Colonic mucosa (tissue), 4 donors: ENCODE data around the gene C9orf153. TPM values are rescaled to one million over a fixed set of nuclear protein-coding genes. Genes with fewer than 3 reads are reported as not detected.

Source experiments
- DNase-seq: peaks from one replicate; pipeline ENCODE4 v3.0.0-alpha.2; 2020
- H3K27ac ChIP-seq: fragments of 200-600 bp; one replicate; pipeline ENCODE4 v1.8.0; 2021
- H3K27me3 ChIP-seq: fragments of 200-600 bp; one replicate; pipeline ENCODE4 v1.8.0; 2021
- H3K36me3 ChIP-seq: fragments of 200-600 bp; one replicate; pipeline ENCODE4 v1.8.0; 2021
- H3K4me1 ChIP-seq: fragments of 200-600 bp; one replicate; pipeline ENCODE4 v1.8.0; 2021; ENCODE audit warnings: mild to moderate bottlenecking
- H3K4me3 ChIP-seq: fragments of 200-600 bp; one replicate; pipeline ENCODE4 v1.8.0; 2021
- H3K9ac ChIP-seq, 2 donors: one replicate each; pipeline ENCODE4 v1.7.0; 2013; ENCODE audit warnings: control low read depth in 2 of 2, low read depth in 2 of 2, low read length in 2 of 2
- H3K9me3 ChIP-seq: fragments of 200-600 bp; one replicate; pipeline ENCODE4 v1.8.0; 2021
- CTCF ChIP-seq: fragments of 200-600 bp; IDR thresholded peaks from one replicate; pipeline ENCODE4 v1.8.0; 2022; ENCODE audit warnings: antibody characterized with exemption, mild to moderate bottlenecking
- intact Hi-C: fragments of 100-400 bp; cut with DNase I; formaldehyde crosslinking; loops from one replicate; pipeline ENCODE4 v1.14.1; 2022
- total RNA-seq, 2 donors: library from RNA; stranded (reverse); fragmentation: NEBNext Ultra II Directional in 1 of 2; extraction: Animal tissue kit (Norgen Biotek cat#: 25700) in 1 of 2; gene quantifications; one replicate each; pipeline ENCODE4 v1.2.1, GENCODE V29; 2021
- donor health status: healthy.
- donor health status: DM: no; HTN: no; CAD: no.
- donor health status: DM: no; HTN: no; CAD: no.

Gene C9orf153
- total RNA-seq, 2 donors from 2014 or later = not detected

GRCh38 chr9:86285261-86285660 is 25.8 kb upstream of the C9orf153 start:
- no peaks in the 10 kb centered on the region for H3K4me1 ChIP-seq
- H3K36me3 ChIP-seq = no peaks in the 10 kb centered on the region
- TF ChIP-seq CTCF = no peak
- H3K27me3 ChIP-seq = no peaks in the 10 kb centered on the region
- no peak overlapping the region for H3K4me3 ChIP-seq
- no peak for DNase-seq
- H3K9ac ChIP-seq = no peak overlapping the region
- H3K9me3 ChIP-seq = no peaks in the 10 kb centered on the region
- intact Hi-C loops = no loop called here
- no peak overlapping the region for H3K27ac ChIP-seq

- peak overlapping the region; percentile 71 to 91 for H3K9ac ChIP-seq
- H3K4me1 ChIP-seq = peaks cover 3% of the 10 kb centered on the region
- DNase-seq = no peak
- no peaks in the 10 kb centered on the region for H3K36me3 ChIP-seq
- no peaks in the 10 kb centered on the region for H3K27me3 ChIP-seq
- H3K9me3 ChIP-seq = no peaks in the 10 kb centered on the region
- no peak for TF ChIP-seq CTCF
- peak overlapping the region; percentile 97 for H3K27ac ChIP-seq
- intact Hi-C loops = no loop called here
- H3K4me3 ChIP-seq = peak overlapping the region; percentile 79
These were observed 23.6 kb upstream of the C9orf153 start for GRCh38 chr9:86282979-86283535.

- H3K9me3 ChIP-seq = no peaks in the 10 kb centered on the region
- peak within 1 kb of the TSS; percentile 97 for H3K27ac ChIP-seq
- TF ChIP-seq CTCF = no peak
- peak within 1 kb of the TSS; percentile 79 for H3K4me3 ChIP-seq
- intact Hi-C loops = no loop called here
- DNase-seq = peak; percentile 99
- peaks cover 3% of the 10 kb centered on the region for H3K4me1 ChIP-seq
- no peaks in the 10 kb centered on the region for H3K27me3 ChIP-seq
- H3K36me3 ChIP-seq = no peaks in the 10 kb centered on the region
- H3K9ac ChIP-seq = peak within 1 kb of the TSS; percentile 76 to 91
These were observed 22.9 kb upstream of the C9orf153 start, which contains the start of gene ISCA1 for GRCh38 chr9:86282077-86282978. ISCA1 (minus strand) TSS chr9:86282538; CDS start chr9:86282458, 80 bp downstream.

- Histone ChIP-seq H3K27me3 (no peaks in the 10 kb centered on the region), H3K9ac (peak overlapping the region; percentile 76 to 91), H3K9me3 (no peaks in the 10 kb centered on the region), H3K4me1 (peaks cover 3% of the 10 kb centered on the region), H3K27ac (peak overlapping the region; percentile 97), H3K36me3 (no peaks in the 10 kb centered on the region), H3K4me3 (peak overlapping the region; percentile 79)
- intact Hi-C loops = no loop called here
- TF ChIP-seq CTCF = no peak
- DNase-seq = no peak
These were observed 22.2 kb upstream of the C9orf153 start for GRCh38 chr9:86281593-86282076.

- intact Hi-C loops = no loop called here
- Histone ChIP-seq H3K9ac (peak overlapping the region in 1 of 2 donors; percentile 20), H3K4me1 (peaks cover 3% of the 10 kb centered on the region), H3K9me3 (no peaks in the 10 kb centered on the region), H3K4me3 (no peak overlapping the region), H3K27me3 (no peaks in the 10 kb centered on the region), H3K36me3 (no peaks in the 10 kb centered on the region), H3K27ac (no peak overlapping the region)
- no peak for TF ChIP-seq CTCF
- no peak for DNase-seq
These were observed 21.1 kb upstream of the C9orf153 start for GRCh38 chr9:86280580-86280979.
